ENCODE measurements around the gene NAALADL2.
"Not testable (repeated sequence)": the region's sequence is repeated elsewhere in the genome, so short reads cannot be mapped to it uniquely, and the experiment has no call there.

GRCh38 chr3:175131866-175132265, 272.7 kb downstream of the NAALADL2 start:
- not testable (repeated sequence) for TF ChIP-seq POLR2A, CTCF (IDR thresholded peaks at IDR 0.05)
